Measurements from ENCODE around the gene RERE. TPM values are rescaled to one million over a fixed set of nuclear protein-coding genes. Genes with fewer than 3 reads are reported as not detected.
"Not testable (repeated sequence)": the region's sequence is repeated elsewhere in the genome, so short reads cannot be mapped to it uniquely, and the experiment has no call there.

RERE gene
- polyA plus RNA-seq, 1 experiment = 14.3 TPM

GRCh38 chr1:8699679-8700078 is 117.8 kb downstream of the RERE start:
- Histone ChIP-seq H3K27ac (ENCODE audit: low read depth, low read length) (no peak overlapping the region), H3K9me3 (ENCODE audit: control insufficient read depth, insufficient read depth, low read length) (no peaks in the 10 kb centered on the region), H3K27me3 (ENCODE audit: control insufficient read depth, insufficient read depth, low read length) (no peaks in the 10 kb centered on the region), H3K4me3 (ENCODE audit: low read depth, low read length) (no peak overlapping the region)
- ChIA-PET CTCF (interaction anchor here (2.3 kb wide), 1 partner anchor 149 kb away, joined by 9 read pairs; no protein-coding TSS in a partner anchor), POLR2A (no interaction called here)
- no peak for DNase-seq (ENCODE audit: low read depth, low spot score)
- no peak for TF ChIP-seq CTCF (IDR thresholded peaks at IDR 0.05; ENCODE audit: low read depth, low read length)

- H3K27ac ChIP-seq (ENCODE audit: low read depth, low read length) = no peak overlapping the region
- no peak for TF ChIP-seq CTCF (IDR thresholded peaks at IDR 0.05; ENCODE audit: low read depth, low read length)
- ChIA-PET POLR2A (no interaction called here), CTCF (interaction anchor here (1.1 to 2.3 kb wide), 3 partner anchors 31 to 152 kb away, joined by 3 to 9 read pairs (median 3); no protein-coding TSS in a partner anchor)
- no peak overlapping the region for H3K4me3 ChIP-seq (ENCODE audit: low read depth, low read length)
- H3K27me3 ChIP-seq (ENCODE audit: control insufficient read depth, insufficient read depth, low read length) = no peaks in the 10 kb centered on the region
- H3K9me3 ChIP-seq (ENCODE audit: control insufficient read depth, insufficient read depth, low read length) = no peaks in the 10 kb centered on the region
- DNase-seq (ENCODE audit: low read depth, low spot score) = no peak
These were observed 118.4 kb downstream of the RERE start for GRCh38 chr1:8698937-8699447.

- H3K4me3 ChIP-seq (ENCODE audit: low read depth, low read length) = no peak overlapping the region
- ChIA-PET CTCF (interaction anchor here (0.6 to 1.5 kb wide), 4 partner anchors 27 to 153 kb away, joined by 3 to 5 read pairs (median 3); no protein-coding TSS in a partner anchor), POLR2A (no interaction called here)
- H3K27me3 ChIP-seq (ENCODE audit: control insufficient read depth, insufficient read depth, low read length) = no peaks in the 10 kb centered on the region
- H3K9me3 ChIP-seq (ENCODE audit: control insufficient read depth, insufficient read depth, low read length) = no peaks in the 10 kb centered on the region
- H3K27ac ChIP-seq (ENCODE audit: low read depth, low read length) = no peak overlapping the region
- no peak for DNase-seq (ENCODE audit: low read depth, low spot score)
- no peak for TF ChIP-seq CTCF (IDR thresholded peaks at IDR 0.05; ENCODE audit: low read depth, low read length)
These were observed 119.3 kb downstream of the RERE start for GRCh38 chr1:8698012-8698630.

- not testable (repeated sequence) for H3K4me3 ChIP-seq (ENCODE audit: low read depth, low read length); H3K9me3 ChIP-seq (ENCODE audit: control insufficient read depth, insufficient read depth, low read length); DNase-seq (ENCODE audit: low read depth, low spot score); H3K27me3 ChIP-seq (ENCODE audit: control insufficient read depth, insufficient read depth, low read length); H3K27ac ChIP-seq (ENCODE audit: low read depth, low read length)
- POLR2A ChIA-PET = interaction anchor here (0.6 to 0.7 kb wide), 2 partner anchors 26 to 29 kb away, joined by 3 to 4 read pairs; no protein-coding TSS in a partner anchor
- CTCF ChIA-PET = interaction anchor here (1.7 kb wide), 1 partner anchor 154 kb away, joined by 3 read pairs; no protein-coding TSS in a partner anchor
These were observed 122.0 kb downstream of the RERE start for GRCh38 chr1:8695442-8695841.

- H3K27ac ChIP-seq (ENCODE audit: low read depth, low read length) = no peak overlapping the region
- H3K27me3 ChIP-seq (ENCODE audit: control insufficient read depth, insufficient read depth, low read length) = no peaks in the 10 kb centered on the region
- ChIA-PET POLR2A (no interaction called here), CTCF (no interaction called here)
- no peak for DNase-seq (ENCODE audit: low read depth, low spot score)
- no peak overlapping the region for H3K4me3 ChIP-seq (ENCODE audit: low read depth, low read length)
- H3K9me3 ChIP-seq (ENCODE audit: control insufficient read depth, insufficient read depth, low read length) = no peaks in the 10 kb centered on the region
- TF ChIP-seq CTCF (IDR thresholded peaks at IDR 0.05; ENCODE audit: low read depth, low read length) = no peak
These were observed 124.3 kb downstream of the RERE start for GRCh38 chr1:8693107-8693506.

All from AG04450 (cell line).